Measurements from ENCODE around the gene SCFD2. TPM values are rescaled to one million over a fixed set of nuclear protein-coding genes. Genes with fewer than 3 reads are reported as not detected.
"Not testable (repeated sequence)": the region's sequence is repeated elsewhere in the genome, so short reads cannot be mapped to it uniquely, and the experiment has no call there.

Gene SCFD2
- polyA plus RNA-seq, 4 donors = 13.3 to 14.3 (median 13.4) TPM

- no peak for DNase-seq (ENCODE audit: low read depth in 4 of 4, low spot score in 3 of 4)
Measured at GRCh38 chr4:53346920-53347852, 18.7 kb downstream of the SCFD2 start.

- not testable (repeated sequence) for DNase-seq (ENCODE audit: low read depth in 4 of 4, low spot score in 3 of 4)
Measured at GRCh38 chr4:53346392-53346791, 19.5 kb downstream of the SCFD2 start.

GRCh38 chr4:53340145-53340544 lies 25.7 kb downstream of the SCFD2 start:
- DNase-seq (ENCODE audit: low read depth in 4 of 4, low spot score in 3 of 4) = not testable (repeated sequence)

GRCh38 chr4:53334916-53335315 lies 30.9 kb downstream of the SCFD2 start:
- not testable (repeated sequence) for DNase-seq (ENCODE audit: low read depth in 4 of 4, low spot score in 3 of 4)

- no peak for DNase-seq (ENCODE audit: low read depth in 4 of 4, low spot score in 3 of 4)
Measured at GRCh38 chr4:53326535-53326934, 39.3 kb downstream of the SCFD2 start.

- no peak for DNase-seq (ENCODE audit: low read depth in 4 of 4, low spot score in 3 of 4)
Measured at GRCh38 chr4:53322696-53323095, 43.2 kb downstream of the SCFD2 start.

GRCh38 chr4:53321984-53322289 lies 43.9 kb downstream of the SCFD2 start:
- DNase-seq (ENCODE audit: low read depth in 4 of 4, low spot score in 3 of 4) = no peak

GRCh38 chr4:53321151-53321983 lies 44.5 kb downstream of the SCFD2 start:
- DNase-seq (ENCODE audit: low read depth in 4 of 4, low spot score in 3 of 4) = no peak

- DNase-seq (ENCODE audit: low read depth in 4 of 4, low spot score in 3 of 4) = no peak
Measured at GRCh38 chr4:53315300-53315699, 50.6 kb downstream of the SCFD2 start.

- no peak for DNase-seq (ENCODE audit: low read depth in 4 of 4, low spot score in 3 of 4)
Measured at GRCh38 chr4:53314252-53314651, 51.6 kb downstream of the SCFD2 start.

GRCh38 chr4:53313510-53313909 lies 52.4 kb downstream of the SCFD2 start:
- DNase-seq (ENCODE audit: low read depth in 4 of 4, low spot score in 3 of 4) = no peak

GRCh38 chr4:53309321-53310040 lies 56.4 kb downstream of the SCFD2 start:
- no peak for DNase-seq (ENCODE audit: low read depth in 4 of 4, low spot score in 3 of 4)

GRCh38 chr4:53307819-53308780 lies 57.8 kb downstream of the SCFD2 start:
- no peak for DNase-seq (ENCODE audit: low read depth in 4 of 4, low spot score in 3 of 4)

GRCh38 chr4:53307210-53307609 lies 58.7 kb downstream of the SCFD2 start:
- DNase-seq (ENCODE audit: low read depth in 4 of 4, low spot score in 3 of 4) = no peak

- DNase-seq (ENCODE audit: low read depth in 4 of 4, low spot score in 3 of 4) = no peak
Measured at GRCh38 chr4:53306729-53307128, 59.1 kb downstream of the SCFD2 start.

- DNase-seq (ENCODE audit: low read depth in 4 of 4, low spot score in 3 of 4) = not testable (repeated sequence)
Measured at GRCh38 chr4:53292209-53292608, 73.7 kb downstream of the SCFD2 start.

- no peak for DNase-seq (ENCODE audit: low read depth in 4 of 4, low spot score in 3 of 4)
Measured at GRCh38 chr4:53281438-53281837, 84.4 kb downstream of the SCFD2 start.

GRCh38 chr4:53280846-53281245 lies 85.0 kb downstream of the SCFD2 start:
- DNase-seq (ENCODE audit: low read depth in 4 of 4, low spot score in 3 of 4) = no peak

GRCh38 chr4:53274609-53275268 lies 91.1 kb downstream of the SCFD2 start:
- no peak for DNase-seq (ENCODE audit: low read depth in 4 of 4, low spot score in 3 of 4)

All from right renal pelvis (tissue), 4 donors.